Medulla oblongata (tissue), 1 donor: ENCODE data around the gene STUB1.
A peak's percentile ranks its signal among the peaks of the same experiment; 100 is the strongest.
"Not testable (repeated sequence)": the region's sequence is repeated elsewhere in the genome, so short reads cannot be mapped to it uniquely, and the experiment has no call there.

ENCODE experiments used
- DNase-seq: peaks from one replicate; pipeline ENCODE4 v3.0.0-alpha.2; 2015; ENCODE audit errors: extremely low spot score

STUB1 gene

DNA sequence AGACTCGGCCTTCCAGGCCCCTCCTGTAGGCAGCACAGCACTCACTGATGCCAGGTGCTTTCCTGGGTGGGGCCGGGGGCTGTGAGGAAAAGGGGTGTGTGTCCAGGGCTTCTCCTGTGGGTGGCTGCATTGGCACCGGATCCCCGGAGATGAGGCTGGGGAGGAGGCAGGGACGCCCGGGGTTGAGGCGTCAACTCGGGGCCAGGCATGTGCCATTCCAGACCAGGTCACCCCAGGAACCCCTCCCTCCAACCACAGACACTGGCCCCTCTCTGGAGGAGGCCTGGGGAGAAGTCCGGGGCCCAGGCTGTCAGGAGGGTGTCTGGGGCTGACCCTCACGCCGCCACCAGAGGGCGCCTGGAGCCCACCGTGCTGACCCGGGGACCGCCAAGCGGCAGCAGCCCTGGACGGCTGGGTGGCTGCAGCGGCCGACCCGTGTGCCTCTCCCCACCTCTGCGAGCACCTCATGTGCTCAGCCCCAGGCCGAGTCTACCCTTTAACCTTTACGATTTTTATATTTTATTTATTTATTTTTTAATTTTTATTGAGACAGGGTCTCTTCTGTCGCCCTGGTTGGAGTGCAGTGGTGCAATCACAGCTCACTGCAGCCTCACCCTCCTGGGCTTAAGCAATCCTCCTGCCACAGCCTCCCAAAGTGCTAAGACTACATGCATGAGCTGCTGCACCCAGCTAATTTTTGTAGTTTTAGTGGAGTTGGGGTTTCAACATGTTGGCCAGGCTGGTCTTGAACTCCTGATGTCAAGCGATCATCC, 31.5 kb downstream of the STUB1 start:
- peak; percentile 77 for DNase-seq

DNA sequence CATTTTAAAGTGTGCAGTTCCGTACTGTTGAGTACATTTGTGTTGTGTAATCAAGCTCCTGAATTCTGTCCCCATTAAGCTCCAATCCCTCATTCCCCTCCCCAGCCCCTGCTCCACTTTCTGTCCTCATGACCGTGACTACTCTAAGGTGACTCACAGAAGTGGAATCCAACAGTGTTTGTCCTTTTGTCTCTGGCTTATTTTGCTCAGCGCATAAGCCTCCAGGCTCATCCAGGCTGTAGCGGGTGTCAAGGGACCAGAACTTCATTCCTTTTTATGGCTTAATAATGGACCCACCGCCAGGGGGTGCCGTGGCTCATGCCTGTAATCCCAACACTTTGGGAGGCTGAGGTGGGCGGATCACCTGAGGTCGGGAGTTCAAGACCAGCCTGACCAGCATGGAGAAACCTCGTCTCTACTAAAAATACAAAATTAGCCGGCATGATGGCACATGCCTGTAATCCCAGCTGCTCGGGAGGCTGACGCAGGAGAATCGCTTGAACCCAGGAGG, 32.6 kb downstream of the STUB1 start:
- DNase-seq: not testable (repeated sequence)

DNA sequence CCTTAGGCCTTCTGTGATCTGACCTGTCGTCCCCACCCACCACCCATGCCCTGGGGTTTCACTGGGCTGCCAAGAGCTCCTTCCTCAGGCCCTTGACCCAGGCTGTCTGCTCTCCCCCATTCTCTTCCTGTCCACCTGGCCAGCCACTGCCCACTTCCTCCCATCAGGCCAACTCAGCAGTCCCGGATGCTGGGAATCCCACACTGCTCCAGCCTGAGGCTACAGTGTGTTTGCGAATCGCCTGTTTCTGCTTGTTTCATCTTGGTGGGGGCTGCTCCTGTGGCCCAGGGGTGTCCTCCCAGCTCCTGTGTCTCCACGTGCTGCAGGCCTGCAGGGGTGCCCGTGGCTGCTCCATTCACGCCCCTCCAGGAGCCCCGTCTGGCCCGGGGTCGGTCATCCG, 33.9 kb downstream of the STUB1 start:
- no peak for DNase-seq

DNA sequence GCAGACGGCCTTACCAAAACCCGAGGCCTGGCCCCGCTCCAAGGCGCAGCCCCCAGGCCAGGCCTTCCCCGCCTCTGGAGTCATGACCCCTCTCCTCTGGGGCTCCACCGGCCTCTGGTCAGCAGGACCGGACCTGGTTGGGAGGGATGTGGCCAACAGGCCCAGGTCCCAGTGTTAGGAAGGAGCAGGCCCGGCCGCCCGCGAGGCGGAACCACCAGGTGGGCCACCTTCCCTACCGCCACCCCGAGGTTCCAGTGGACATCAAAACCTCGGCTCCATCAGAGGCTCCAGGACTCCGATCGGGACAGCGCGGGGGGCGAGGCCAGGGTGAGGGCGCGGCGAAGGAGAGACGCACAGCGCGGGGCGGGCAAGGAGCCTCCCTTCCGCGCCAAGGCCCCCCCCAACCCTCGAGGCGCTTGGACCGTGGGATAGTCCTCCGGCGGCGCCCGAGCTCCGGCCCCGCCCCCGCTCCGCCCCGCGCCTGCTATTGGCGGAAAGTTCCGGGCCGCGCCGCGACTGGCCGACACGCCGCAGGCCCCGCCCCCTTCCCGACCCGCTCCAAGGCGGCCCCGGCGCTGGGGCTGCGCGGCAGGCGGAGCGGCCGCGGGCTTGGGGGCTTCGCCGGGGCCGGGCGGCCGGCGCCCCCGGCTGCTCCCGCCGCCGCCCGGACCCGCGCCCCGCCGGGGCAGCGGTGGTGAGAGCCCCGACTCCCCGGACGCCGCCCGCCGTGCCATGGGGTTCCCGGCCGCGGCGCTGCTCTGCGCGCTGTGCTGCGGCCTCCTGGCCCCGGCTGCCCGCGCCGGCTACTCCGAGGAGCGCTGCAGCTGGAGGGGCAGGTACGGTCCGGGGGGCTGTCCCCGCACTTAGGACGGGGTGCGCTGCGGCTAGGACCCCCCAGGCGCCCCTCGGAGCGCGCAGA, 34.6 kb downstream of the STUB1 start, which contains the start of gene METRN:
Gene METRN (plus strand): TSS at position 561 of the 919 bp plus-strand sequence. CDS start 172 bp downstream, at position 733.
- peak; percentile 91 for DNase-seq

DNA sequence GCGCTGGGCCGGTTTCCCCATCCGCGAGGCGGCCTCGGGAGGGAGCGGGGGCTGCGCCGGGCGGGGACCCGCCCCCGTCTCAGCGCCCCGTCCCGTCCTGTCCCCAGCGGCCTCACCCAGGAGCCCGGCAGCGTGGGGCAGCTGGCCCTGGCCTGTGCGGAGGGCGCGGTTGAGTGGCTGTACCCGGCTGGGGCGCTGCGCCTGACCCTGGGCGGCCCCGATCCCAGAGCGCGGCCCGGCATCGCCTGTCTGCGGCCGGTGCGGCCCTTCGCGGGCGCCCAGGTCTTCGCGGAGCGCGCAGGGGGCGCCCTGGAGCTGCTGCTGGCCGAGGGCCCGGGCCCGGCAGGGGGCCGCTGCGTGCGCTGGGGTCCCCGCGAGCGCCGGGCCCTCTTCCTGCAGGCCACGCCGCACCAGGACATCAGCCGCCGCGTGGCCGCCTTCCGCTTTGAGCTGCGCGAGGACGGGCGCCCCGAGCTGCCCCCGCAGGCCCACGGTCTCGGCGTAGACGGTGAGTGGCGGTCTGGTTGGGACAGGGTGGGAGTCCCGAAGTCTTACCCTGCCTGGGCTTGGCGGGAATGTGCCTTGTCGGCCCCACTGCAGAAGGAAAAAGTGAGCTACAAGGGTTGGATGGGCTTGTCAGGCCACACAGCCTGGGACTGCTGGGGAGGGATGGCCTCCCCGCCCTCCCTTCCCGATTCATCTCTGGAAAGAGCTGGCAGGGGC, 35.4 kb downstream of the STUB1 start:
- DNase-seq: no peak

DNA sequence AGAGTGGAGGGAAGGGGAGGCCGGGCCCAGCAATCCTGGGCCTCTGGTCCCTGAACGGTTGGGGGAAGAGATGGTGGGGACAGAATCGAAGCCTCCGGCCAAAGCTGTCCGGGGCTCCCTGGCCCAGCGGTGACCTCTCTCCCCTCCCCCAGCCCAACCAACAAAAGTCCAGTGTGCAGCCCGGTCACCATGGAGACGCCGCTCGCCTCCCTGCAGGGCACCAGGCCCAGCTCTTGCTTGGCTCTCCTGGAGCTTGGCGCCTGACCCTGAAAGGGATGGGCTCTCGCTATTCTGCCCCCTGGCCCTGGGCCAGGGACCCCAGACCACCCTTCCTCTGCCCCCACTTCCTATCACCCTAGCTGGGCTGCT, 36.0 kb downstream of the STUB1 start:
- DNase-seq: peak; percentile 96

DNA sequence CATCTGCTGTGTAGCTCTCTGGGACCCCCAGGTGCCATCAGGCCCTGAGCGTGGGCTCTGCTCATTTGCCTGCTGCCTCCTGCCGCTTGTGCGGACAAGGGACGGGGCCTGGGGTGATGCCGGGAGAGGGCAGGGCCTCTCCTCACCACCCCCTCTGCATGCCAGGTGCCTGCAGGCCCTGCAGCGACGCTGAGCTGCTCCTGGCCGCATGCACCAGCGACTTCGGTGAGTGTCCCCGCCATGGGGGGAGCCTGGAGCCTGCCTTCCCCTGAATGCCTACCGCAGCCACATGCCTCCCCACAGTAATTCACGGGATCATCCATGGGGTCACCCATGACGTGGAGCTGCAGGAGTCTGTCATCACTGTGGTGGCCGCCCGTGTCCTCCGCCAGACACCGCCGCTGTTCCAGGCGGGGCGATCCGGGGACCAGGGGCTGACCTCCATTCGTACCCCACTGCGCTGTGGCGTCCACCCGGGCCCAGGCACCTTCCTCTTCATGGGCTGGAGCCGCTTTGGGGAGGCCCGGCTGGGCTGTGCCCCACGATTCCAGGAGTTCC, 36.6 kb downstream of the STUB1 start:
- DNase-seq: no peak

DNA sequence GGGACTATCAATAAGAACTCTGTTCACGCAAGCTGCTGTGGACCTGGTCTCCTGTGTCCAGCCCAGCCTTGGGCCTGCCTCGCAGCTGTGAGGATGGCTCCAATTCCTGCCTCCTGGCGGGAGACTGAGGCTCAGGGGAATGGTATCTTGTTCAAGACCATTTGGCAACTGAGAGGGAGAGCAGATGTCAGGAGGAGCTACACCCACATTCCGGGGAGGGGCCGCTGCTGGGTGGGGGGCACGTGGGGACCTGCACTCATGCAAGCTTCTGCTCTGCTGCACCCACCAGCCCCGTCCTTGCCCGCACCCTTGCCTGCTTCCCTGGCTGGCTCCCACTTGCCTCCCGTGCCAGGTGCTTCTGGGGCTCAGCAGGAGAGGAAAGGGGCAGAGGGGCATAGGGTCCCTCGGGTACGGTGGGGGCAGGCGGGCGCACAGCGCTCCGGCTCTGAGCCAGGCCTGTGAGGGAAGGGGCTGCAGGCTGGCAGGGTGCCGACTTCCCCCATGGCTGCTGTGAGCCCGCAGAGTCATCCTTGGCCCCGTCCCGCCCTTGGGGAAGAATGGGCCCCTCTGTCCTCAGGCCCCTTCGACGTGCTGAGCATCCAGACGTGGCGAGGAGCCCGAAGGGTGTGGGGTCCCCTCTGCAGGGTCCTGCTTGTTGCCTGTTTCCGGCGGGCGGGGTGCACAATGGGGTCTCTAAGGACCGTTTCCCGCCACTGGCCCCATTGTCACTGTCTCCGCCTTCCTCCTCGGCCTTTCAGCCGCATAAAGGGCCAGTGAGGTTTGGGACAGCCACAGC, 37.4 kb downstream of the STUB1 start:
- DNase-seq: no peak

DNA sequence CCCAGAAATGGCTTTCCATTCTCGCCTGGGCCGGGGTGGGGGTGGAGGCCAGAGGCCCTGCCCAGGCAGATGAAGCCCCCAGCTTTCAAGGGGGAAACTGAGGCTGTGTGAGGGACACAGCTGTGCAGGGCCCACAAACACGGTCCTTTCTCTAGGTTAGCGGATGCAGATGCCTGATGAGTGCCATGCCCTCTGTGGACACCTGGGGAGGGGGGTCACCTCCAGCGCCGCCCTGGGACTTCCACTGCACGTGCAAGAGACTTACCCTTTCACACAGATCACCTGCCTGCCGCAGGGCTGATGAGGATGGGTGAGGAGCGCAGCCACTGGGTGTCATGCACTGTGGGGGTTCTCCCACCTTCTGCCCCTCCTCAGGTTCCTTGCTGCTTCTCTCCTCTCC, 38.2 kb downstream of the STUB1 start:
- DNase-seq: no peak

DNA sequence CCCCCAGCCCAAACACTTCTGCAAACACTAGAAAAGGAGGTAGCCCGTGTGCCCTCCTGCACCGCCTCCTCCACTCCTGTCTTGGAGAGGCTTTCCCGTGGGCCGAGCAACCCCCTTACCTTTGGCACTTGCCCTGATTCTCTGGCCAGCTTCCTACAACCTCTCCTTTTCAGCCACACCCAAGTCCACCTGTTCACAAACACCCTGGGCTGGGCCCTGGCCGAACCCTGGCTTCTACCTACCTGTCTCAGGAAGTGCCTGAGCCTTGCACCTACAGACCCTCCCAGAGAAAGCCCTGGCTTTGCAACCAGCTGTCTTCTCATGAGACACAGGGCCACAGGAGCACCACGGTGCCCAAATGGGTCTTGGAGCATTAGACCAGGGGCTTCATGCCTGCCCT, 38.7 kb downstream of the STUB1 start:
- no peak for DNase-seq

DNA sequence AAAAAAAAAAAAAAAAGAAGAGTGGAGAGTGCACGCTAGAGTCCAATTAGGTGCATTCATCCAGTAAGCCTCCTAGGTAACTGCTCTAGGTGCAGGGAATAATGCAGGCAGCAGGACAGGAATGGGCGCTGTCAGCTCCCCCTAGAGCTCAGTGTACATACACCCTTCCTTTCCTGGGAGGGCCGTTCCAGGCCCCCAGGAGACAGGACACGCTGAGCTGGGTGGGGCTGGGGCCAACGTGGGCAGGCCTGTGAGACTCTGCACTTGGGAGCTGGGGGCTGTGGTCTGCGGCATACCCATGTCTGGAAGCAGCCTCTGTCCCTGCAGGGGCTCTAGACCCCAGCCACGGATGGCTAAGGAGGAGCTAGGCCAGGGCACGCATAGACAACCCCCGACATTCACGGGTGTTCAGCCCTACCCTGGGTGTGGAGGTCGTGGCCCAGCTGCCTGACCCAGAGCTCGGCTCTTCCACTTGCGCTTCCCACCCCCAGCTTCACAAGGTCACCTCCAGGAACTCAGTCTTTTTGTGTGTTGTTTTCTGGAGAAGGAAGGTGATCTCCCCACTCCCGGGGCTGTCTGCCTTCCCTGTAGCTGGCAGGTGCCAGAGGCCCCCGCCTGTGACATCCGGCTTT, 39.7 kb downstream of the STUB1 start:
- no peak for DNase-seq

DNA sequence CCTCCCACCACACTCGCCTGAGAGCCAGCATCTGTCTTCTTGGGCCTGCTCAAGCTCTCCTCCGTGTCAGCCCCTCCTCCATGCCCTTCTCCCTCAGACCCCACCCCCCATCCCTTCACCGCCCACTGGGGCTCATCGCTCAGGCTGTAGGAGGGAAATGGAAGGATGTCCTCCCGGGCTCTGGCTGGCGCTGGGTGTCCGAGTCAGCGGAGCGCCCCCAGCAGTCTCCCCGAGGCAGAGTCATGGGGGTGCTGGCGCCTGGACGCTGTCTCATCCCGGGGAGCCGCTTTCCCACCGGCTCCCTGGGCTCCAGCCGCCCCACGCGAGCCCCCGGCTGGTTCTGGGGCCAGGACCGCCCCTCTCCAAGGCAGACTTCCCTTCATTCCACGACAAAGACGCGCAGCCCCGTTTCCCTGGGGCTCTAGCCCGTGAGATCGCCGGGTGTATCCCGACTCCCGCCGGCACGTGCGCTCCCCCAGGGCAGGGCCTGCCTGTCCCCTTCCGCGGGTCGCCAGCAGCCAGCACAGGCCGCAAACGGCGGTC, 40.3 kb downstream of the STUB1 start:
- DNase-seq: peak; percentile 83

DNA sequence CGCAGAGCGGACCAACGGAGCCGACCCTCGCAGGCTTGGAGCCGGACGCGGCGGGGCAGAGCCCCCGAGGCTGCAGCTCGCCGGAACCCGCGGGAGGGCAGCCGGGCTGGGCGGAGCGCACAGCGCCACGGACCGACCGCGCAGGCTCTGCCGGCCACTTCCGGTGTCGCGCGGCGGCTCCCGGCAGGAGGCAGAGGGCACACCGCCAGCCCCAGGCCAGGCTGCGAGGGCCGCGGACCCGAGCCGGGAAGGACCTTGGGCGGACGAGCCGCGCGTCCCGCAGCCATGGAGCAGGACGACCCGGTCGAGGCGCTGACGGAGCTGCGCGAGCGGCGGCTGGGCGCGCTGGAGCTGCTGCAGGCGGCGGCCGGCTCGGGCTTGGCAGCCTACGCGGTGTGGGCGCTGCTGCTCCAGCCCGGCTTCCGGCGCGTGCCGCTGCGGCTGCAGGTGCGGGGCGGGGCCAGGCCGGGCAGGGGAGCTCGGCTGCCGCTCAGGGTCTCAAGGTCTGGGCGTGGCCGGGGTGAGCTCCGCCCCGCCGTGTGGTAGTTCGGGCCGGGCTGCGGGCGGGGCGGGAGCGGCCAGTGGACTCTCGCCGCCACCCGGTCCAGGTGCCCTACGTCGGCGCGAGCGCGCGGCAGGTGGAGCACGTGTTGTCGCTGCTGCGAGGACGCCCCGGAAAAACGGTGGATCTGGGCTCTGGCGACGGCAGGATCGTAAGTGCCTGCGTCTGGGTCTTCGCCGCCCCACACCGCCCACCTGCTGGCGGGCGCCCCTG, 41.0 kb downstream of the STUB1 start, which contains the start of gene ANTKMT:
Gene ANTKMT (plus strand): TSS at position 157 of the 775 bp plus-strand sequence. CDS start 129 bp downstream, at position 286.
- peak; percentile 77 for DNase-seq

DNA sequence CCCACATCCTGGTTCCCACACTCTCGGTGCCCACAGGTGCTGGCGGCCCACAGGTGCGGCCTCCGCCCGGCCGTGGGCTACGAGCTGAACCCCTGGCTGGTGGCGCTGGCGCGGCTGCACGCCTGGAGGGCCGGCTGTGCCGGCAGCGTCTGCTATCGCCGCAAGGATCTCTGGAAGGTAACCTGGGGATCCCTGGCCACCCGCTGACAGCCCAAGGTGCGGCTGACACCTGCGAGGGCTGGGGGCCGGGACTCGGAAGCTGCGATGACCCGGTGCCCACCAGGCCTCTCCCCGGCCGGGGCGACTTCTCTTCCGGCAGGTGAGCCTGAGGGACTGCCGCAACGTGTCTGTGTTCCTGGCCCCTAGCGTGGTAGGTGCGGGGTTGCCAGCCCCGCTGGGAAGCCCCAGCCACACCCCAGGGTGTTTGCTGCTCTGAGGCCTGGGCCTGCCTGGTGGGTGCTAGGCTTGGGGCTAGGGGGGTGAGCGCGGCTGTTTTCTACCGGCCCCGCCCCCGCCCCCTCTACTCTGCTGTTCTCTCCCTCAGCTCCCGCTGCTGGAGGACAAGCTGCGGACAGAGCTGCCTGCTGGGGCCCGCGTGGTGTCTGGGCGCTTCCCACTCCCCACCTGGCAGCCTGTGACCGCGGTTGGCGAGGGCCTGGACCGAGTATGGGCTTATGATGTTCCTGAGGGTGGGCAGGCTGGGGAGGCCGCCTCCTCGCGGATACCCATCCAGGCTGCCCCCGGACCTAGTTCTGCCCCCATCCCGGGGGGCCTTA, 41.7 kb downstream of the STUB1 start:
- DNase-seq: no peak

DNA sequence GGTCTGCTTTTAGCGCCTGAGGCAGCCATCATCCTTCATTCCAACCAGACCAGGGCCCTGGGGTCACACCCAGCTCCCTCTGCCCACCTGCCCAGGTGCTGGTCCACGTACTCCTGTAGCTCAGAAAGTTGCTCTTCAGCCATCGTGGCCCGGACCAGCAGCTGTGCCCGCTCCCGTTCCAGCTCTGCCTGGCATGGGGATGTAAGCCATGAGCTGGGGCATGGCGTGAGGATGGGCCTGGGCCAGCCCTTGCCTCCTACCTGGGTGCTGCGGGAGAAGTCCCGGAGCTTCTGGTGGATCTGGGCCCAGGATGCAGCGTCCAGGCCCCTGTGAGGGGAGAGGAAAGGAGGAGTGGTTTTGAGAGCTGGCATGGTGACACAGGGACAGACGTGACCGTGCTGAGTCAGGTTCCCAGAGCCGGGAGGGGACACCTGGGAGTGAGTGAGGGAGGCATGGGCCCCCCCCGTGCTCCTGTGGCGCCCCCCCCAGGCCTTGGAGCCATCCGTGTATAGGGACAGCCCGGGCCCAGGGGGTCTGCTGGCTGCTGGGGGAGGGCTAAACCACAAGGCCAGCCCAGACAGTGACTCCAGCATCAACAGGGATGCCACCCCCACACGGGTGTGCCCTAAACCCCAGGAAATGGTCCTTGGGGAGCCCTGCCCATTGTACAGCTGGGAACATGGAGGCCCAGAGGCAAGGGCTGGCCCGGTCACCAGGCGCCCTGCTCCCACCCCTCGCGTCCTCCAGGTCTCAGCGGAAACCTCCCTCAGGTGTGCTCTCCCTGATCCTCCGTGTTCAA, 42.8 kb downstream of the STUB1 start:
- DNase-seq: no peak

DNA sequence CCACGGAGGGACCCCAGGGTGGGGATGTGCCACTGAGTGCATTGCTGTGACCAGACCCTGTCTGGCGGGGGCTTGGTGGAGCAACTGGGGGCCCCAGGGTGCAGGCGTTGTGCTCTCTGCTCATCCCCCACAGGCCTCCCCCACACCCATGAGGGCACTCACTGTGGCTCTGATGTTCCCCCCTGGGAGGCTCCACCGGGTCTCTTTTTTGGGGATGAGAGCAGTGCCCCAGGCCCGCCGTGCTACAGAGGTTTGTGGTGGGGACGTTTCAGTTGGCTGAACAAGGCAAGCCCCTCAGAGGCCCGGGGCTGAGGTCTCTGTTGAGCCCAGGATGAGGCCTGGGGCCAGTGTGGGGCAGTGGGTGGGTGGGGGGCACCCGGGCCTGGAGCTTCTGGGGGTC, 43.5 kb downstream of the STUB1 start:
- no peak for DNase-seq
